ENCODE results near the gene NCF2.

GRCh38 chr1:183602510-183602909 lies 12.3 kb upstream of the NCF2 start:
- TF ChIP-seq POLR2AphosphoS5 (IDR thresholded peaks at IDR 0.05; ENCODE audit: low read depth, low read length) (no peak), TAF1 (IDR thresholded peaks at IDR 0.05; ENCODE audit: borderline replicate concordance, low read depth, low read length) (no peak), POLR2A (IDR thresholded peaks at IDR 0.05; ENCODE audit: low read depth, low read length) (no peak)
